Calu3 (cell line): ENCODE data around the gene GRIP1. TPM values are rescaled to one million over a fixed set of nuclear protein-coding genes. Genes with fewer than 3 reads are reported as not detected.

Source experiments
- BruUV-seq: library from RNA; stranded (reverse); fragments of 400-500 nt; replicated peaks from 2 replicates; lab custom pipeline; 2021; lab: Mats Ljungman, UMichigan
- CTCF ChIA-PET: fragments of 300-600 bp; sonication (Branson Sonifier 250); formaldehyde crosslinking; loops from one replicate; lab custom pipeline; 2022; ENCODE audit warnings: antibody characterized with exemption; lab: Charles Lee
- DNase-seq: peaks from one replicate; pipeline ENCODE4 v3.0.0; 2022
- H3K27ac Mint-ChIP-seq: one replicate; pipeline ENCODE4 v1.8.0; 2022; ENCODE audit warnings: mixed read lengths; ENCODE audit not compliant: unreplicated experiment
- H3K27me3 Mint-ChIP-seq: one replicate; pipeline ENCODE4 v1.8.0; 2022; ENCODE audit warnings: mixed read lengths; ENCODE audit not compliant: unreplicated experiment
- H3K36me3 Mint-ChIP-seq: one replicate; pipeline ENCODE4 v1.8.0; 2022; ENCODE audit warnings: mild to moderate bottlenecking, moderate library complexity, mixed read lengths; ENCODE audit not compliant: insufficient read depth, unreplicated experiment
- H3K4me1 Mint-ChIP-seq: one replicate; pipeline ENCODE4 v1.8.0; 2022; ENCODE audit warnings: mild to moderate bottlenecking, low read depth, mixed read lengths; ENCODE audit not compliant: unreplicated experiment
- H3K4me3 Mint-ChIP-seq: one replicate; pipeline ENCODE4 v1.8.0; 2022; ENCODE audit warnings: mild to moderate bottlenecking, low read depth, moderate library complexity, mixed read lengths; ENCODE audit not compliant: unreplicated experiment
- H3K9me3 Mint-ChIP-seq: one replicate; pipeline ENCODE4 v1.8.0; 2022; ENCODE audit warnings: low read depth, mixed read lengths; ENCODE audit not compliant: unreplicated experiment
- CTCF ChIP-seq: fragments of 200-600 bp; IDR thresholded peaks from one replicate; pipeline ENCODE4 v1.8.0; 2022; ENCODE audit warnings: antibody characterized with exemption; ENCODE audit not compliant: unreplicated experiment
- intact Hi-C: fragments of 100-400 bp; cut with micrococcal nuclease; formaldehyde crosslinking; loops from one replicate; pipeline ENCODE4 v1.10.0; 2022; ENCODE audit not compliant: unreplicated experiment
- total RNA-seq: library from RNA; stranded (reverse); gene quantifications from 2 replicates; pipeline ENCODE4 v1.2.3, GENCODE V29; 2022

GRIP1 gene
- total RNA-seq, 1 experiment from 2014 or later = 47.4 TPM

- H3K9me3 Mint-ChIP-seq = peaks cover 2% of the 10 kb centered on the region
Measured at GRCh38 chr12:66572845-66573244, 106.0 kb downstream of the GRIP1 start.

DNA sequence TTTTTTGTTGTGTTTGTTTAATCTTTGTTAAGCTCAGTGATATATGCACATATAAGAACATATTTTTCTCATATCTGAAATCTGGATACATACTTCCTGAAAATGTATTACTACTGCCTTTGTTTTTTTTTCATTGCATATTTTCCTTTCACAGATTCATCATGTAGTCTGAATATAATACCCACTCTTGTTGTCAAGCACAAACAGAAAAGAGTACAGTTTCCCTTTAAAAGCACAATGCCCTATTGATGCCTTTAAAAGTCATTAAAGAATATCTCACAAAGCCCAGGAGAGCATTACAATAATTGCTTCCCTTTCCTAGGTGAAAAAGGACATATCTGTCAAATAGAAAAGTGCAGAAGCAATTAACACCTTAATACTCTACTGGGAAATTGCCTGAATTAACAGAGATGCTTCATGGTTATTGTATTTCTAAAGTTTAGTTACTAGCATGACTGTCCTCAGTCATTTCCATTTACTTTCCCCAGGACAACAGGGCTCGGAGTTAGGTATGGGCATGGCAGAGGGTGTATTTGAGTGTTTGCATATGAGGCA lies 107.4 kb downstream of the GRIP1 start:
- Mint-ChIP-seq H3K4me3 (no peak overlapping the region), H3K9me3 (peaks cover 5% of the 10 kb centered on the region), H3K4me1 (no peaks in the 10 kb centered on the region), H3K36me3 (no peaks in the 10 kb centered on the region), H3K27me3 (no peaks in the 10 kb centered on the region), H3K27ac (peak overlapping the region; percentile 17)
- CTCF ChIA-PET = interaction anchor here (0.7 kb wide), 1 partner anchor 521 kb away, joined by 3 read pairs; no protein-coding TSS in a partner anchor
- no TSS peak for BruUV-seq
- no peak for DNase-seq
- intact Hi-C loops = no loop called here
- no peak for TF ChIP-seq CTCF

More at GRCh38 chr12:66572845-66573244, 106.0 kb downstream of the GRIP1 start:
- Mint-ChIP-seq H3K27me3 (no peaks in the 10 kb centered on the region), H3K4me1 (no peaks in the 10 kb centered on the region), H3K36me3 (no peaks in the 10 kb centered on the region), H3K4me3 (no peak overlapping the region), H3K27ac (no peak overlapping the region)
- no TSS peak for BruUV-seq
- TF ChIP-seq CTCF = no peak
- intact Hi-C loops = no loop called here
- CTCF ChIA-PET = no interaction called here
- no peak for DNase-seq

GRCh38 chr12:66563220-66563619 lies 115.7 kb downstream of the GRIP1 start:
- TF ChIP-seq CTCF = no peak
- H3K9me3 Mint-ChIP-seq = peaks cover 15% of the 10 kb centered on the region

DNA sequence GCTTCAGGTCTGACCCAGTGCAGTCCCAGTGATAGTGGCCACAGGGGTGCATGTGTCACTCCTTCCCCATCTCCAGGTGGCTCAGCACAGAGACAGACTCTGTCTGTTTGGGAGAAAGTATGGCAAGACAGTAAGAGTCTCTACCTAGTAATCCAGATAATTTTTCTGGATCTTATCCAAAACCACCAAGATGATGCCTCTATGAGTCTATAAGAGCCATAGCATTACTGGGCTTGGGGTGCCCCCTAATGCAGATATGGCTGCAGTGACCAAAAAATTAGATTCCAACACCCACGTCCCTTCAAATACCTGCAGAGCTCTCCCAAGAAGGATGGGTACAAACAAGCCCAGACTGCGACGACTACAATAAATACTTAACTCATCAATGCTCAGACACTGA lies 123.8 kb downstream of the GRIP1 start:
- intact Hi-C loops = loop anchor here (10.0 kb wide), 1 partner anchor 200 kb away; no protein-coding TSS in a partner anchor
- H3K9me3 Mint-ChIP-seq = peaks cover 10% of the 10 kb centered on the region
- H3K4me1 Mint-ChIP-seq = no peaks in the 10 kb centered on the region
- no peak overlapping the region for H3K27ac Mint-ChIP-seq
- peak; percentile 30 for DNase-seq
- H3K36me3 Mint-ChIP-seq = no peaks in the 10 kb centered on the region
- TF ChIP-seq CTCF = peak; percentile 26
- CTCF ChIA-PET = interaction anchor here (1.3 to 1.7 kb wide), 2 partner anchors 194 to 203 kb away, joined by 3 to 6 read pairs; no protein-coding TSS in a partner anchor
- H3K27me3 Mint-ChIP-seq = no peaks in the 10 kb centered on the region
- no peak overlapping the region for H3K4me3 Mint-ChIP-seq
- no TSS peak for BruUV-seq

More at GRCh38 chr12:66563220-66563619, 115.7 kb downstream of the GRIP1 start:
- no peaks in the 10 kb centered on the region for H3K4me1 Mint-ChIP-seq
- CTCF ChIA-PET = no interaction called here
- no peak for DNase-seq
- no TSS peak for BruUV-seq
- intact Hi-C loops = no loop called here
- H3K27ac Mint-ChIP-seq = no peak overlapping the region
- no peaks in the 10 kb centered on the region for H3K36me3 Mint-ChIP-seq
- H3K4me3 Mint-ChIP-seq = no peak overlapping the region
- no peaks in the 10 kb centered on the region for H3K27me3 Mint-ChIP-seq
